HFF-Myc (cell line): ENCODE measurements around the gene BLOC1S2.
A peak's percentile ranks its signal among the peaks of the same experiment; 100 is the strongest.

ENCODE experiments used
- DNase-seq: peaks from one replicate; pipeline ENCODE4 v3.0.0-alpha.2; 2011; ENCODE audit warnings: low read depth; ENCODE audit errors: extremely low read depth
- H3K4me3 ChIP-seq: replicated peaks from 2 replicates; pipeline ENCODE4 v1.5.1; 2011; ENCODE audit warnings: low read depth, mild to moderate bottlenecking, control low read depth, low read length
- TF ChIP-seq, protein P1 (sequence below): IDR thresholded peaks from 2 replicates; pipeline ENCODE4 v1.5.1; 2012; ENCODE audit warnings: mild to moderate bottlenecking, low read depth, low read length, control low read depth; ENCODE audit errors: missing control alignments

The BLOC1S2 gene

DNA sequence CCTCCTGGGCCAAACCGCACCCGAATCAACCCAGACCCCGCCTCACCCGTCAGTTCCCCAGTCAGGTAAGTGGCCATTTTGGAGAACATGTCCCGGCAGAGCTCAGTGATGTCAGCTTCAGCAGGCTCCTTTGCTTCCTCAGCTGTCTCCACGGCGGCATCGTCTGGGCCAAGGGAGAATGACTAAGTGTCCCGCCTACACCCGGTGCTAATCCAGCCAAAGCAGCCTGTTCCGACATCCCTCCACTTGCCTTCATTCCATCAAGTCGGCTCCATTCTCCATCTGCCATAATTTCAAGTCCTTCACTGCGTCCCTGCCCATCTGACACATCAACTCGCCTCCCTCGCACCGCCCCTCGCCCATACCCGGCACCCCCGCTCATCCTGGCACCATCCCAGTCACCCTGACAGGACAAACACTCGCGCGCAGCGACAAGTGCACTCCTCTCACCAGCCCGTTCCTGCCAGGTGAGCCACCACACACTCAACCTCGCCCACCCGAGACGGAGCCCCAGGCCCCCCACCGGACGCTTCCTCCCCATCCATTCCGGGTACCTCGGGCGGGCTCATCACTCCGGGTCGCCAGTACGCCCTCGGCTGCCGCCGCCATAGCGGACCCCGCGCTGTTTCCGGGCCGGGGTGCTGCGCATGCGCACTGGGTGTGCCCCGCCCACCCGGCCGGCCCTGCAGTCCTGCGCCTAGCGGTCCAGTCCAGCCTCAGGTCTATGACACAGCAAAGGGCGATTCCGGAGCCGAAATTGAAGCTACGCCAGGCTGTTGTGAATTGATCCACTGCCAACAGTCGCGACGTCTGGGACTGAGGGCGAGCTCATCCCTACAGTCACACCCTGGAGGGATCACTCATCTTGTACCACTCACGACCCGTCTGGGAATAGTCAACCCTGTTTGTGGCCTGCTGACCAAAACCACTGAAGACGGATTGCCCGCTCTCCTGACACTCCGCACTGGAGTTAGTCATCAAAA lies at the start of gene BLOC1S2:
Gene BLOC1S2, minus strand, starts transcription at position 630 of the 983 bp plus-strand sequence. Its CDS starts 21 bp downstream, at position 609.
- TF ChIP-seq, protein P1, sequence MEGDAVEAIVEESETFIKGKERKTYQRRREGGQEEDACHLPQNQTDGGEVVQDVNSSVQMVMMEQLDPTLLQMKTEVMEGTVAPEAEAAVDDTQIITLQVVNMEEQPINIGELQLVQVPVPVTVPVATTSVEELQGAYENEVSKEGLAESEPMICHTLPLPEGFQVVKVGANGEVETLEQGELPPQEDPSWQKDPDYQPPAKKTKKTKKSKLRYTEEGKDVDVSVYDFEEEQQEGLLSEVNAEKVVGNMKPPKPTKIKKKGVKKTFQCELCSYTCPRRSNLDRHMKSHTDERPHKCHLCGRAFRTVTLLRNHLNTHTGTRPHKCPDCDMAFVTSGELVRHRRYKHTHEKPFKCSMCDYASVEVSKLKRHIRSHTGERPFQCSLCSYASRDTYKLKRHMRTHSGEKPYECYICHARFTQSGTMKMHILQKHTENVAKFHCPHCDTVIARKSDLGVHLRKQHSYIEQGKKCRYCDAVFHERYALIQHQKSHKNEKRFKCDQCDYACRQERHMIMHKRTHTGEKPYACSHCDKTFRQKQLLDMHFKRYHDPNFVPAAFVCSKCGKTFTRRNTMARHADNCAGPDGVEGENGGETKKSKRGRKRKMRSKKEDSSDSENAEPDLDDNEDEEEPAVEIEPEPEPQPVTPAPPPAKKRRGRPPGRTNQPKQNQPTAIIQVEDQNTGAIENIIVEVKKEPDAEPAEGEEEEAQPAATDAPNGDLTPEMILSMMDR: no peak
- peak; percentile 62 for DNase-seq
- peak within 1 kb of the TSS; percentile 91 for H3K4me3 ChIP-seq

GRCh38 chr10:100334762-100335161 lies 48.3 kb upstream of the BLOC1S2 start:
- TF ChIP-seq, protein P1: no peak
- no peak for DNase-seq
- no peak overlapping the region for H3K4me3 ChIP-seq

GRCh38 chr10:100333661-100334440 lies 47.4 kb upstream of the BLOC1S2 start:
- no peak for DNase-seq
- no peak overlapping the region for H3K4me3 ChIP-seq
- TF ChIP-seq, protein P1: no peak

GRCh38 chr10:100333106-100333505 lies 46.6 kb upstream of the BLOC1S2 start:
- TF ChIP-seq, protein P1: no peak
- H3K4me3 ChIP-seq: no peak overlapping the region
- DNase-seq: no peak

DNA sequence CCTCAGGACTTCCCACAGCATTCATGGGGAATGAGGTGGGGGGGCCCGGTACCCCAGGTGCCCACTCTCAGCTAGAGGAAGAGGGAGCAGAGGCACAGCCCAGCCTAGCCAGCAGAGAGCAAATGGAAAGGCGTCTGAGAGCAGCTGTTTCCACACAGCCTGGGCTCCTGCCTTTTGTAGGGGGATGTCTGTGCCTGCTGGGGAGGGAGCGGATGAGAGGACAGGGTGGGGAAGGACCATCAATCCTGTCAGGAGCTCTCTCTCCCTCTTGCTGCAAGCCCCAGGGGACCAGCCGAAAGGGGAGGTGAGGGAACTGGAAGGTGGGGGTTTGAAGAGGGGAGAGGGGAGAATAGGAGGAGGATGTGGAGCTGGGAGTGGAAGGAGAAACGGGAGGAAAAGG lies 43.6 kb upstream of the BLOC1S2 start, which contains the start of gene PKD2L1:
Gene PKD2L1, minus strand, starts transcription at position 150 of the 400 bp plus-strand sequence. Its CDS starts 125 bp downstream, at position 25.
- DNase-seq: no peak
- TF ChIP-seq, protein P1: no peak
- no peak within 1 kb of the TSS for H3K4me3 ChIP-seq

- TF ChIP-seq, protein P1: no peak
- H3K4me3 ChIP-seq: no peak overlapping the region
- DNase-seq: no peak
Measured at GRCh38 chr10:100328198-100328597, 41.7 kb upstream of the BLOC1S2 start.
